HepG2 (cell line): ENCODE results near the gene HAP1. TPM values are rescaled to one million over a fixed set of nuclear protein-coding genes. Genes with fewer than 3 reads are reported as not detected.

Experiments
- CEBPB ChIP-seq: IDR thresholded peaks from 2 replicates; pipeline ENCODE4 v1.6.1; 2011; ENCODE audit warnings: low read depth, low read length, improper control_type of control experiment, borderline replicate concordance
- PAX8 ChIP-seq: sonication (generic); formaldehyde crosslinking; IDR thresholded peaks from 2 replicates; pipeline ENCODE4 v1.8.0; 2022; ENCODE audit warnings: mild to moderate bottlenecking, missing genetic modification reagents, borderline replicate concordance
- PCBP1 ChIP-seq: fragments of 200-400 bp; formaldehyde crosslinking; IDR thresholded peaks from 2 replicates; pipeline ENCODE4 v1.6.1; 2017; ENCODE audit warnings: mild to moderate bottlenecking, low read depth, low read length, borderline replicate concordance
- PHB2 ChIP-seq: fragments of 450-650 bp; IDR thresholded peaks from 2 replicates; pipeline ENCODE4 v1.6.1; 2018; ENCODE audit not compliant: partially characterized antibody
- PRPF4 ChIP-seq: fragments of 200-400 bp; formaldehyde crosslinking; IDR thresholded peaks from 2 replicates; pipeline ENCODE4 v1.6.1; 2016; ENCODE audit warnings: low read length, low read depth; ENCODE audit not compliant: poor library complexity, severe bottlenecking
- ZFP1 ChIP-seq: IDR thresholded peaks from 2 replicates; pipeline ENCODE4 v1.6.1; 2016
- ZNF432 ChIP-seq: sonication (generic); formaldehyde crosslinking; IDR thresholded peaks from 2 replicates; pipeline ENCODE4 v1.5.0; 2020; ENCODE audit warnings: missing genetic modification reagents, mild to moderate bottlenecking, borderline replicate concordance
- ZNF572 ChIP-seq: sonication (generic); formaldehyde crosslinking; IDR thresholded peaks from 2 replicates; pipeline ENCODE4 v1.5.1; 2020; ENCODE audit warnings: mild to moderate bottlenecking, missing genetic modification reagents
- ZNF777 ChIP-seq: sonication (generic); formaldehyde crosslinking; IDR thresholded peaks from 2 replicates; pipeline ENCODE4 v1.4.0; 2020; ENCODE audit warnings: missing genetic modification reagents
- polyA plus RNA-seq, 8 experiments: library from polyadenylated mRNA; depleted of rRNA in 3 of 8; stranded (reverse) in 7 of 8; unstranded in 1 of 8; fragments of >200 nt; fragmentation: Illumina TruSeq in 4 of 8; extraction: Trizol in 4 of 8; gene quantifications; 2 replicates each; pipeline versions ENCODE4 v1.2.1 to v1.2.3, GENCODE V29; 2011 to 2016; ENCODE audit warnings: low read depth in 4 of 8, missing spikeins in 1 of 8, mixed read lengths in 1 of 8; ENCODE audit not compliant: insufficient read depth in 1 of 8
- total RNA-seq, 5 experiments: library from RNA; depleted of rRNA; stranded (reverse); fragments of >200 nt; fragmentation: Illumina TruSeq; extraction: Trizol; gene quantifications; 2 replicates each; pipeline ENCODE4 v1.2.3, GENCODE V29; 2016; ENCODE audit warnings: low read depth in 1 of 5
- TF ChIP-seq, protein P1 (sequence below): sonication (generic); IDR thresholded peaks from 2 replicates; pipeline ENCODE4 v1.6.1; 2016; ENCODE audit warnings: low read depth, borderline replicate concordance
- TF ChIP-seq, protein P2 (sequence below): sonication (generic); formaldehyde crosslinking; IDR thresholded peaks from 2 replicates; pipeline ENCODE4 v1.5.1; 2020; ENCODE audit warnings: missing genetic modification reagents, mild to moderate bottlenecking, borderline replicate concordance
- TF ChIP-seq, protein P3 (sequence below): sonication (generic); formaldehyde crosslinking; IDR thresholded peaks from 2 replicates; pipeline ENCODE4 v1.4.0; 2020; ENCODE audit warnings: mild to moderate bottlenecking, missing genetic modification reagents, borderline replicate concordance
- TF ChIP-seq, protein P4 (sequence below): sonication (generic); formaldehyde crosslinking; IDR thresholded peaks from 2 replicates; pipeline ENCODE4 v1.4.0; 2020; ENCODE audit warnings: mild to moderate bottlenecking, missing genetic modification reagents
- TF ChIP-seq, protein P5 (sequence below): sonication (generic); formaldehyde crosslinking; IDR thresholded peaks from 2 replicates; pipeline ENCODE4 v1.5.0; 2020; ENCODE audit warnings: mild to moderate bottlenecking, missing genetic modification reagents, borderline replicate concordance

Gene HAP1
- total and polyA plus RNA-seq, 2 of the 13 experiments (the other 11 are each of a cell fraction or from before 2014, with no cell fraction given), result 0.07 TPM

DNA sequence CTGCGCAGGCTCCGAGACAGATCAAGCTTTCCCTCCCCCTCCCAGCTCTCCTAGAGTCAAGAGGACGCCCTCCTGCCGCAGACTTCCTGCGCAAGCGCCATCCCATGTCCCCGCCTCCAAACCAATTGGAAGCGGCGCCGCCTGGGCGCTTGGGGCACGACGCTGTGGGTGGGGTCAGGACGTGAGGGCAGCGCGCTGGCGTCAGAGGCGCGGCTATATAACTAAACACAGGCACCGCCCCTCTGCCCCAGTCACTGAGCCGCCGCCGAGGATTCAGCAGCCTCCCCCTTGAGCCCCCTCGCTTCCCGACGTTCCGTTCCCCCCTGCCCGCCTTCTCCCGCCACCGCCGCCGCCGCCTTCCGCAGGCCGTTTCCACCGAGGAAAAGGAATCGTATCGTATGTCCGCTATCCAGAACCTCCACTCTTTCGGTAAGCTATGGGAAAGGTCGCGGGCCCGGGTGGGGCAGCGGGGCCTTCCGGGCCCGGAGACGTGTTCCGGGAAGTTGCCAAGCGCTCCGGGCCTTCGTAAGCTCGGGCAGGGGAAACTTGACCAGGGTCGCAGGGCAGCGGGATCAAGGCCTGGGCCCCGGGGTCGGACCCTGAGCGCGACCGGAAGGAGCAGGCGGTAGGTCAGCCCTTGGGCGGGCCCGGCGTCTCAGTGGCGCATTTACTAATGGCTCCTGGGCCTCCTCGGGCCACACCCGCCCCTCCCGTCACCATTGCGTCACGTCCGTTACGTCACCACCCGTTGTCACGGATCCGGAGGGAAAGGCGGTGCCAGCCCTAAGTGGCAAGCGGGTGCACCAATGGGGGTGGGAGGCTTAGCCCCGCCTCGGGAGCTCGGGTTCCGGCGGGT is 45.6 kb downstream of the HAP1 start, which contains the start of gene EIF1 (continued):
- TF ChIP-seq, protein P1, sequence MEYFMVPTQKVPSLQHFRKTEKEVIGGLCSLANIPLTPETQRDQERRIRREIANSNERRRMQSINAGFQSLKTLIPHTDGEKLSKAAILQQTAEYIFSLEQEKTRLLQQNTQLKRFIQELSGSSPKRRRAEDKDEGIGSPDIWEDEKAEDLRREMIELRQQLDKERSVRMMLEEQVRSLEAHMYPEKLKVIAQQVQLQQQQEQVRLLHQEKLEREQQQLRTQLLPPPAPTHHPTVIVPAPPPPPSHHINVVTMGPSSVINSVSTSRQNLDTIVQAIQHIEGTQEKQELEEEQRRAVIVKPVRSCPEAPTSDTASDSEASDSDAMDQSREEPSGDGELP, result no peak; the same call in 1 of the 2 replicates
- TF ChIP-seq ZNF432 (no peak), ZNF572 (CRISPR knock-in tag) (no peak; the same call in 1 of the 2 replicates), PAX8 (CRISPR knock-in tag) (0 out of 2 replicates have a peak, but pooled peaks have one; percentile 92), PRPF4 (no peak), ZNF777 (CRISPR knock-in tag) (peak; percentile 50; the same call in 1 of the 2 replicates), ZFP1 (CRISPR knock-in tag) (0 out of 2 replicates have a peak, but pooled peaks have one; percentile 14), CEBPB (peak; percentile 100), PCBP1 (peak; percentile 97), PHB2 (no peak)
- TF ChIP-seq, protein P2, sequence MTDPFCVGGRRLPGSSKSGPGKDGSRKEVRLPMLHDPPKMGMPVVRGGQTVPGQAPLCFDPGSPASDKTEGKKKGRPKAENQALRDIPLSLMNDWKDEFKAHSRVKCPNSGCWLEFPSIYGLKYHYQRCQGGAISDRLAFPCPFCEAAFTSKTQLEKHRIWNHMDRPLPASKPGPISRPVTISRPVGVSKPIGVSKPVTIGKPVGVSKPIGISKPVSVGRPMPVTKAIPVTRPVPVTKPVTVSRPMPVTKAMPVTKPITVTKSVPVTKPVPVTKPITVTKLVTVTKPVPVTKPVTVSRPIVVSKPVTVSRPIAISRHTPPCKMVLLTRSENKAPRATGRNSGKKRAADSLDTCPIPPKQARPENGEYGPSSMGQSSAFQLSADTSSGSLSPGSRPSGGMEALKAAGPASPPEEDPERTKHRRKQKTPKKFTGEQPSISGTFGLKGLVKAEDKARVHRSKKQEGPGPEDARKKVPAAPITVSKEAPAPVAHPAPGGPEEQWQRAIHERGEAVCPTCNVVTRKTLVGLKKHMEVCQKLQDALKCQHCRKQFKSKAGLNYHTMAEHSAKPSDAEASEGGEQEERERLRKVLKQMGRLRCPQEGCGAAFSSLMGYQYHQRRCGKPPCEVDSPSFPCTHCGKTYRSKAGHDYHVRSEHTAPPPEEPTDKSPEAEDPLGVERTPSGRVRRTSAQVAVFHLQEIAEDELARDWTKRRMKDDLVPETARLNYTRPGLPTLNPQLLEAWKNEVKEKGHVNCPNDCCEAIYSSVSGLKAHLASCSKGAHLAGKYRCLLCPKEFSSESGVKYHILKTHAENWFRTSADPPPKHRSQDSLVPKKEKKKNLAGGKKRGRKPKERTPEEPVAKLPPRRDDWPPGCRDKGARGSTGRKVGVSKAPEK, result no peak
- TF ChIP-seq, protein P3, sequence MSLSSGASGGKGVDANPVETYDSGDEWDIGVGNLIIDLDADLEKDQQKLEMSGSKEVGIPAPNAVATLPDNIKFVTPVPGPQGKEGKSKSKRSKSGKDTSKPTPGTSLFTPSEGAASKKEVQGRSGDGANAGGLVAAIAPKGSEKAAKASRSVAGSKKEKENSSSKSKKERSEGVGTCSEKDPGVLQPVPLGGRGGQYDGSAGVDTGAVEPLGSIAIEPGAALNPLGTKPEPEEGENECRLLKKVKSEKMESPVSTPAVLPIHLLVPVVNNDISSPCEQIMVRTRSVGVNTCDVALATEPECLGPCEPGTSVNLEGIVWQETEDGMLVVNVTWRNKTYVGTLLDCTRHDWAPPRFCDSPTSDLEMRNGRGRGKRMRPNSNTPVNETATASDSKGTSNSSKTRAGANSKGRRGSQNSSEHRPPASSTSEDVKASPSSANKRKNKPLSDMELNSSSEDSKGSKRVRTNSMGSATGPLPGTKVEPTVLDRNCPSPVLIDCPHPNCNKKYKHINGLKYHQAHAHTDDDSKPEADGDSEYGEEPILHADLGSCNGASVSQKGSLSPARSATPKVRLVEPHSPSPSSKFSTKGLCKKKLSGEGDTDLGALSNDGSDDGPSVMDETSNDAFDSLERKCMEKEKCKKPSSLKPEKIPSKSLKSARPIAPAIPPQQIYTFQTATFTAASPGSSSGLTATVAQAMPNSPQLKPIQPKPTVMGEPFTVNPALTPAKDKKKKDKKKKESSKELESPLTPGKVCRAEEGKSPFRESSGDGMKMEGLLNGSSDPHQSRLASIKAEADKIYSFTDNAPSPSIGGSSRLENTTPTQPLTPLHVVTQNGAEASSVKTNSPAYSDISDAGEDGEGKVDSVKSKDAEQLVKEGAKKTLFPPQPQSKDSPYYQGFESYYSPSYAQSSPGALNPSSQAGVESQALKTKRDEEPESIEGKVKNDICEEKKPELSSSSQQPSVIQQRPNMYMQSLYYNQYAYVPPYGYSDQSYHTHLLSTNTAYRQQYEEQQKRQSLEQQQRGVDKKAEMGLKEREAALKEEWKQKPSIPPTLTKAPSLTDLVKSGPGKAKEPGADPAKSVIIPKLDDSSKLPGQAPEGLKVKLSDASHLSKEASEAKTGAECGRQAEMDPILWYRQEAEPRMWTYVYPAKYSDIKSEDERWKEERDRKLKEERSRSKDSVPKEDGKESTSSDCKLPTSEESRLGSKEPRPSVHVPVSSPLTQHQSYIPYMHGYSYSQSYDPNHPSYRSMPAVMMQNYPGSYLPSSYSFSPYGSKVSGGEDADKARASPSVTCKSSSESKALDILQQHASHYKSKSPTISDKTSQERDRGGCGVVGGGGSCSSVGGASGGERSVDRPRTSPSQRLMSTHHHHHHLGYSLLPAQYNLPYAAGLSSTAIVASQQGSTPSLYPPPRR (CRISPR knock-in tag), result peak; percentile 65
- TF ChIP-seq, protein P4, sequence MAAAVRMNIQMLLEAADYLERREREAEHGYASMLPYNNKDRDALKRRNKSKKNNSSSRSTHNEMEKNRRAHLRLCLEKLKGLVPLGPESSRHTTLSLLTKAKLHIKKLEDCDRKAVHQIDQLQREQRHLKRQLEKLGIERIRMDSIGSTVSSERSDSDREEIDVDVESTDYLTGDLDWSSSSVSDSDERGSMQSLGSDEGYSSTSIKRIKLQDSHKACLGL (CRISPR knock-in tag), result peak; percentile 95
- TF ChIP-seq, protein P5, sequence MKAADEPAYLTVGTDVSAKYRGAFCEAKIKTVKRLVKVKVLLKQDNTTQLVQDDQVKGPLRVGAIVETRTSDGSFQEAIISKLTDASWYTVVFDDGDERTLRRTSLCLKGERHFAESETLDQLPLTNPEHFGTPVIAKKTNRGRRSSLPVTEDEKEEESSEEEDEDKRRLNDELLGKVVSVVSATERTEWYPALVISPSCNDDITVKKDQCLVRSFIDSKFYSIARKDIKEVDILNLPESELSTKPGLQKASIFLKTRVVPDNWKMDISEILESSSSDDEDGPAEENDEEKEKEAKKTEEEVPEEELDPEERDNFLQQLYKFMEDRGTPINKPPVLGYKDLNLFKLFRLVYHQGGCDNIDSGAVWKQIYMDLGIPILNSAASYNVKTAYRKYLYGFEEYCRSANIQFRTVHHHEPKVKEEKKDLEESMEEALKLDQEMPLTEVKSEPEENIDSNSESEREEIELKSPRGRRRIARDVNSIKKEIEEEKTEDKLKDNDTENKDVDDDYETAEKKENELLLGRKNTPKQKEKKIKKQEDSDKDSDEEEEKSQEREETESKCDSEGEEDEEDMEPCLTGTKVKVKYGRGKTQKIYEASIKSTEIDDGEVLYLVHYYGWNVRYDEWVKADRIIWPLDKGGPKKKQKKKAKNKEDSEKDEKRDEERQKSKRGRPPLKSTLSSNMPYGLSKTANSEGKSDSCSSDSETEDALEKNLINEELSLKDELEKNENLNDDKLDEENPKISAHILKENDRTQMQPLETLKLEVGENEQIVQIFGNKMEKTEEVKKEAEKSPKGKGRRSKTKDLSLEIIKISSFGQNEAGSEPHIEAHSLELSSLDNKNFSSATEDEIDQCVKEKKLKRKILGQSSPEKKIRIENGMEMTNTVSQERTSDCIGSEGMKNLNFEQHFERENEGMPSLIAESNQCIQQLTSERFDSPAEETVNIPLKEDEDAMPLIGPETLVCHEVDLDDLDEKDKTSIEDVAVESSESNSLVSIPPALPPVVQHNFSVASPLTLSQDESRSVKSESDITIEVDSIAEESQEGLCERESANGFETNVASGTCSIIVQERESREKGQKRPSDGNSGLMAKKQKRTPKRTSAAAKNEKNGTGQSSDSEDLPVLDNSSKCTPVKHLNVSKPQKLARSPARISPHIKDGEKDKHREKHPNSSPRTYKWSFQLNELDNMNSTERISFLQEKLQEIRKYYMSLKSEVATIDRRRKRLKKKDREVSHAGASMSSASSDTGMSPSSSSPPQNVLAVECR (CRISPR knock-in tag), result no peak; the same call in 1 of the 2 replicates
